ENCODE data around the gene KLHL3. TPM values are rescaled to one million over a fixed set of nuclear protein-coding genes. Genes with fewer than 3 reads are reported as not detected.

KLHL3 gene
- total RNA-seq, 1 experiment from 2014 or later: 15.7 TPM

DNA sequence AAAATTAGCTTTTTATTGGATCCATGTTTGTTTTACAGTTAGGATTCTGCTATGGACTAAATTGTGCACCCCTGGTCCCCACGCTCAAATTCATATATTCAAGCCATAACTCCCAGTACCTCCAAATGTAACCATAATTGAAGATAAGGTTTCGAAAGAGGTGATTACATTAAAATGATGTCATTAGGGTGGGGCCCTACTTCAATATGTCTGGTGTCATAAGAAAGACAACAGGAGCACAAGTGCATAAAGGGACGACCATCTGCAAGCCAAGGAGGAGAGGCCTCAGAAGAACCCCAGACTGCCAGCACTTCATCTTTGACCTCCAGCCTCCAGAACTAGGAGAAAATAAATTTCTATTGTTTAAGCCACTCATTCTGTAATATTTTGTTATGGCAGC, 25.7 kb upstream of the KLHL3 start (continued):
- TF ChIP-seq, protein P1, sequence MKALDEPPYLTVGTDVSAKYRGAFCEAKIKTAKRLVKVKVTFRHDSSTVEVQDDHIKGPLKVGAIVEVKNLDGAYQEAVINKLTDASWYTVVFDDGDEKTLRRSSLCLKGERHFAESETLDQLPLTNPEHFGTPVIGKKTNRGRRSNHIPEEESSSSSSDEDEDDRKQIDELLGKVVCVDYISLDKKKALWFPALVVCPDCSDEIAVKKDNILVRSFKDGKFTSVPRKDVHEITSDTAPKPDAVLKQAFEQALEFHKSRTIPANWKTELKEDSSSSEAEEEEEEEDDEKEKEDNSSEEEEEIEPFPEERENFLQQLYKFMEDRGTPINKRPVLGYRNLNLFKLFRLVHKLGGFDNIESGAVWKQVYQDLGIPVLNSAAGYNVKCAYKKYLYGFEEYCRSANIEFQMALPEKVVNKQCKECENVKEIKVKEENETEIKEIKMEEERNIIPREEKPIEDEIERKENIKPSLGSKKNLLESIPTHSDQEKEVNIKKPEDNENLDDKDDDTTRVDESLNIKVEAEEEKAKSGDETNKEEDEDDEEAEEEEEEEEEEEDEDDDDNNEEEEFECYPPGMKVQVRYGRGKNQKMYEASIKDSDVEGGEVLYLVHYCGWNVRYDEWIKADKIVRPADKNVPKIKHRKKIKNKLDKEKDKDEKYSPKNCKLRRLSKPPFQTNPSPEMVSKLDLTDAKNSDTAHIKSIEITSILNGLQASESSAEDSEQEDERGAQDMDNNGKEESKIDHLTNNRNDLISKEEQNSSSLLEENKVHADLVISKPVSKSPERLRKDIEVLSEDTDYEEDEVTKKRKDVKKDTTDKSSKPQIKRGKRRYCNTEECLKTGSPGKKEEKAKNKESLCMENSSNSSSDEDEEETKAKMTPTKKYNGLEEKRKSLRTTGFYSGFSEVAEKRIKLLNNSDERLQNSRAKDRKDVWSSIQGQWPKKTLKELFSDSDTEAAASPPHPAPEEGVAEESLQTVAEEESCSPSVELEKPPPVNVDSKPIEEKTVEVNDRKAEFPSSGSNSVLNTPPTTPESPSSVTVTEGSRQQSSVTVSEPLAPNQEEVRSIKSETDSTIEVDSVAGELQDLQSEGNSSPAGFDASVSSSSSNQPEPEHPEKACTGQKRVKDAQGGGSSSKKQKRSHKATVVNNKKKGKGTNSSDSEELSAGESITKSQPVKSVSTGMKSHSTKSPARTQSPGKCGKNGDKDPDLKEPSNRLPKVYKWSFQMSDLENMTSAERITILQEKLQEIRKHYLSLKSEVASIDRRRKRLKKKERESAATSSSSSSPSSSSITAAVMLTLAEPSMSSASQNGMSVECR (CRISPR knock-in tag; IDR thresholded peaks at IDR 0.05; ENCODE audit: borderline replicate concordance): no peak
- TF ChIP-seq ZNF219 (CRISPR knock-in tag; IDR thresholded peaks at IDR 0.05; ENCODE audit: borderline replicate concordance): no peak
- no peak for TF ChIP-seq JUN (CRISPR knock-in tag; IDR thresholded peaks at IDR 0.05)
- TF ChIP-seq ZBTB21 (CRISPR knock-in tag; IDR thresholded peaks at IDR 0.05; ENCODE audit: borderline replicate concordance): no peak
- TF ChIP-seq ZNF423 (CRISPR knock-in tag; IDR thresholded peaks at IDR 0.05): no peak
- TF ChIP-seq NFE2L1 (CRISPR knock-in tag; IDR thresholded peaks at IDR 0.05): no peak

GRCh38 chr5:137760719-137761516, 25.0 kb upstream of the KLHL3 start:
- H3K27ac Mint-ChIP-seq: no peak overlapping the region
- ATAC-seq (no peak), DNase-seq (ENCODE audit: low spot score) (no peak)
- ChIA-PET CTCF (interaction anchor here (0.9 to 1.6 kb wide), 2 partner anchors 9 to 18 kb away, joined by 6 to 7 read pairs; no protein-coding TSS in a partner anchor), POLR2A (no interaction called here)
- no peaks in the 10 kb centered on the region for H3K4me1 Mint-ChIP-seq
- H3K9me3 Mint-ChIP-seq: peaks cover 24% of the 10 kb centered on the region
- peaks cover 4% of the 10 kb centered on the region for H3K36me3 Mint-ChIP-seq
- TF ChIP-seq GABPB1 (CRISPR knock-in tag; IDR thresholded peaks at IDR 0.05) (no peak), TP53 (CRISPR knock-in tag; IDR thresholded peaks at IDR 0.05) (no peak), NR1H2 (CRISPR knock-in tag; IDR thresholded peaks at IDR 0.05) (no peak), OVOL2 (CRISPR knock-in tag; IDR thresholded peaks at IDR 0.05; ENCODE audit: borderline replicate concordance) (no peak), ZBTB21 (CRISPR knock-in tag; IDR thresholded peaks at IDR 0.05; ENCODE audit: borderline replicate concordance) (no peak)
- TF ChIP-seq, protein P2, sequence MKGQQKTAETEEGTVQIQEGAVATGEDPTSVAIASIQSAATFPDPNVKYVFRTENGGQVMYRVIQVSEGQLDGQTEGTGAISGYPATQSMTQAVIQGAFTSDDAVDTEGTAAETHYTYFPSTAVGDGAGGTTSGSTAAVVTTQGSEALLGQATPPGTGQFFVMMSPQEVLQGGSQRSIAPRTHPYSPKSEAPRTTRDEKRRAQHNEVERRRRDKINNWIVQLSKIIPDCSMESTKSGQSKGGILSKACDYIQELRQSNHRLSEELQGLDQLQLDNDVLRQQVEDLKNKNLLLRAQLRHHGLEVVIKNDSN (CRISPR knock-in tag; IDR thresholded peaks at IDR 0.05): no peak
- H3K4me3 Mint-ChIP-seq: no peak overlapping the region
- H3K27me3 Mint-ChIP-seq (ENCODE audit: low read depth): peaks cover 38% of the 10 kb centered on the region

GRCh38 chr5:137760294-137760693, 24.4 kb upstream of the KLHL3 start:
- ATAC-seq (no peak), DNase-seq (ENCODE audit: low spot score) (no peak)
- ChIA-PET POLR2A (no interaction called here), CTCF (interaction anchor here (0.9 to 1.6 kb wide), 2 partner anchors 9 to 19 kb away, joined by 6 to 7 read pairs; no protein-coding TSS in a partner anchor)
- TF ChIP-seq NR3C1 (CRISPR knock-in tag; conservative IDR thresholded peaks at IDR 0.05; ENCODE audit: low read depth) (no peak), ELF4 (CRISPR knock-in tag; IDR thresholded peaks at IDR 0.05; ENCODE audit: low read depth) (no peak)
- Mint-ChIP-seq H3K27ac (no peak overlapping the region), H3K4me1 (0 out of 2 replicates have a peak, but pooled peaks cover 1% of the 10 kb centered on the region), H3K9me3 (peaks cover 18% of the 10 kb centered on the region), H3K36me3 (peaks cover under 1% of the 10 kb centered on the region), H3K4me3 (no peak overlapping the region), H3K27me3 (ENCODE audit: low read depth) (peaks cover 39% of the 10 kb centered on the region)

- POLR2A ChIA-PET: no interaction called here
- no peaks in the 10 kb centered on the region; the same call in 1 of the 2 replicates for H3K36me3 Mint-ChIP-seq
- peaks cover 13% of the 10 kb centered on the region for H3K9me3 Mint-ChIP-seq
- CTCF ChIA-PET: no interaction called here
- DNase-seq (ENCODE audit: low spot score) (no peak), ATAC-seq (no peak)
- H3K4me3 Mint-ChIP-seq: no peak overlapping the region
- 0 out of 2 replicates have a peak, but pooled peaks cover 5% of the 10 kb centered on the region for H3K4me1 Mint-ChIP-seq
- no peak for TF ChIP-seq RORB (CRISPR knock-in tag; IDR thresholded peaks at IDR 0.05)
- TF ChIP-seq IRF2 (CRISPR knock-in tag; IDR thresholded peaks at IDR 0.05; ENCODE audit: borderline replicate concordance, low read depth): no peak
- TF ChIP-seq MLX (CRISPR knock-in tag; IDR thresholded peaks at IDR 0.05): no peak
- H3K27ac Mint-ChIP-seq: no peak overlapping the region
- H3K27me3 Mint-ChIP-seq (ENCODE audit: low read depth): peaks cover 39% of the 10 kb centered on the region
Measured at GRCh38 chr5:137758715-137759306, 22.9 kb upstream of the KLHL3 start.
